GM19468 (cell line): ENCODE measurements around the gene BNIP1.
"Not testable (repeated sequence)": the region's sequence is repeated elsewhere in the genome, so short reads cannot be mapped to it uniquely, and the experiment has no call there.

Source experiments
- ATAC-seq: cut with Tn5 transposase; IDR thresholded peaks from one replicate; pipeline ENCODE4 v1.9.1; 2021; ENCODE audit warnings: mild to moderate bottlenecking, moderate library complexity, moderate number of reproducible peaks; ENCODE audit not compliant: unreplicated experiment; ENCODE audit errors: extremely low read depth

Gene BNIP1, protein sequence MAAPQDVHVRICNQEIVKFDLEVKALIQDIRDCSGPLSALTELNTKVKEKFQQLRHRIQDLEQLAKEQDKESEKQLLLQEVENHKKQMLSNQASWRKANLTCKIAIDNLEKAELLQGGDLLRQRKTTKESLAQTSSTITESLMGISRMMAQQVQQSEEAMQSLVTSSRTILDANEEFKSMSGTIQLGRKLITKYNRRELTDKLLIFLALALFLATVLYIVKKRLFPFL

DNA sequence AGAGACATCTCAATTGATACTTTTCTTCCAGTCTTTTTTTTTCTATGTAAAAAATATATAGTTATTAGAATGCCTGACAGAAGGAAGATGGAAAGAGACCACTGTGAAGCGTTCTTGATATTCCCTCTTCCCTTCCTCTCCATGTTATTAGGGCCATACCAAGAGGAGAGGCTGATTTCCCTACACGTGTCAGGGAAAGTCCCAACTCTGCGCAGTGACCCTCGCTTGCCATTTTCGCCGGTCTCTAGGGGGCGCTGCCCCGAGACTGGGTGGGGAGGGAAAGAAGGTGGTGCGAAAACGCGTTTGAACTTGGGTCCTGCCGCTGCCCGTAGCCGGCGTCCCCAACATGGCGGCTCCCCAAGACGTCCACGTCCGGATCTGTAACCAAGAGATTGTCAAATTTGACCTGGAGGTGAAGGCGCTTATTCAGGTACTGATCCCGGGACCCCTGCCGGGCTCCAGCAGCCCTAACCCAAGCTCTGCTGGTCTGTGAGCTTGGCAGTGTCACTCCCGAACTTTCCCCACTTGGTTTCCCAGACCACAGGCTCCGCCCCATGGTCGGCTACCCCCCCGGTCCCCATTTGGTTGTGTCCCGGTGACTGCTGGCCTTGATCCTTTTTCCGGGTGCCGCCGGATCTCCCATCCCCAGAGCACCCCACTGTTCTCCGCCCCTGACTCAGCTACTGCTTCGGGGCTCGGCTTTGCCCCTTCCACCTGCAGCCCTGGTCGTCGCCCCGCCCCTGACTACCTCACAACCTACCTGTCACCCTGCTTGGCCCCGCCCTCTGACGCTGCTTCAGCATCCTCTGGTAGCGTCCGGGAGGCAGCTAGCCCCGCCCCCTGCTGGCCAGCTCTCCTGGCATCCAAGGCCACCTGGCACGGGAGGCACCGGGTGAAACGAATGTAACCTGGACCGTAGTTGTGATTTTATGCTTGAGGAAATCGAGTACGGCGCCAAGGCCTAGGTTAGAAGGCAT lies at the start of gene BNIP1:
Gene BNIP1 (plus strand): TSS at position 332 of the 977 bp plus-strand sequence. CDS start 15 bp downstream, at position 347.
- peak; percentile 84 for ATAC-seq

DNA sequence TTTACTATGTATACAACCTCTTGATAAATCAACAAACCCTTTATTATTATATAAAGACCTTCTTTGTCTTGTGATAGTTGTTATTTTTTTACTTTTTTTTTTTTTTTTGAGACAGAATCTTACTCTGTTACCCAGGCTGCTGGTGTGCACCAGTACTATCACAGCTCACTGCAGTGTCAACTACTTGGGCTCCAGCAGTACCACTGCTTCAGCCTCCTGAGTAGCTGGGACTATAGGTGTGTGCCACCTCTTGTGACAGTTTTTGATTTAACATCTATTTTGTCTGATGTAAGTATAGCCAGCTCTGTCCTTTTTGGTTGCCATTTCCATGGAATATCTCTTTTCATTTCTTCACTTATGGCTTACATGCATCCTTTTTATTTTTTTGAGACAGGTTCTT lies 45.5 kb upstream of the BNIP1 start:
- no peak for ATAC-seq

DNA sequence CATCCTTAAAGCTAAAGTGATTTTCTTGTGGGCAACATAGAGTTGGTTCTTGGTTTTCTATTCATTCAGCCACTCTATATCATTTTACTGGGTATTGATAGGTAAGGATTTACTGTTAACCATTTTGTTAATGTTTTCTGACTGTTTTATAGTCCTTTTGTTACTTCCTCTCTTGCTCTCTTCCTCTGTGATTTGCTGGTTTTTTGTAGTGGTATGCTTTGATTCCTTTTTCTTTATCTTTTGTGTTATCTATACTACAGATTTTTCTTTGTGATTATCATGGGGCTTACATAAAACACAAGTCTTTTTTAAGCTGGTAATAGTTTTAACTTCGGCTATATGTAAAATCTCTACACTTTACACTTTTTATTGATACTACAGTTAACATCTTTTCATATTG lies 44.9 kb upstream of the BNIP1 start:
- no peak for ATAC-seq

DNA sequence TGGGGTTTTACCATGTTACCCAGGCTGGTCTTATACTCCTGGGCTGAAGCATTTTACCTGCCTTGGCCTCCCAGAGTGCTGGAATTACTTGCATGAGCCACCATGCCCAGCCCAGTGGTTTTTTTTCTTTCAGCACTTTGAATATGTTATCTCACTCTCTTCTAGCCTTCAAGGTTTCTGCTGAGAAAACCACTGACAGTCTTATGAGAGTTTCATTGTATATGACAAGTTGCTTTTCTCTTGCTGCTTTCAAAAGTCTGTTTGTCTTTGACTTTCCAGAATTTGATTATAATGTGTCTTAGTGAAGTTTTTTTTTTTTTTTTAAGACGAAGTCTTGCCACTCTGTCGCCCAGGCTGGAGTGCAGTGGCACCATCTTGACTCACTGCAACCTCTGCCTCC lies 43.1 kb upstream of the BNIP1 start:
- ATAC-seq: no peak

DNA sequence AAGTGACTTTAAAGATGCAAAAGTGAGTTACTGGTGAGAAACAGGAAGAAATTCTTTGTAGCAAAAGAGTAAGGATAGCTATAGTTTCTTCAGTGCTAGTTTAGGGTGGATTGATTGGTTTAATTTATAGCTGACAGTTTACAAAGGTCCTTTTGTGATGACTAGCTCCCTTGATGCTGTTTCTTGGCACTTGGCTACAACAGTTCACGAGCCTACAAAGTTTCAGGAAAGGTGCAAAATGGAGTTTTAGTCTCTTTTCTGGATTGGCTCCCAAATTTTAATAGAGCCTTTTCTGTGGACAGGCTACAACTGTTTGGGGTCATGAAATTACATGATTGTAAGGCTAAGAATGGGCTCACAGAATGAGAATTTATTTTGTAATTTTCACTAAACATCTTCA lies 40.9 kb upstream of the BNIP1 start:
- no peak for ATAC-seq

DNA sequence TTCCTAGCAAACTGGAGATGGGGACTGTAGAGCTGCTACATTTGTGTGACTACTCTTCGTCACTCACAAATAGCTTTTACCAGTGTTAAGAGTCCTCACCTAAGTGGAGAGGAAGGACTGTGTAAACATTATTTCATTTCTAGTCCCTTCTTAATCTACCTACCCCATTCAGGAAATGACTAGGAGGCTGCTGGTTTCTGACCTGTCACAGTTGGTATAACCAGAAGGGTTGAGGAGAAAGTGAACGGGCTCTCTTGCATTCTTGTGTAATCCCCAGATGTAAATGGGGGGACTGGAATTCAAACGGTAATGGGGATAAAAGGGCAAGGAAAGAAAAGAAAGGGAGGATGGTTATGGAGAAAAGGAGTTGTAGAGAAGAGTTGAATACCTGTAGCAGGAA lies 35.4 kb upstream of the BNIP1 start:
- ATAC-seq: no peak

DNA sequence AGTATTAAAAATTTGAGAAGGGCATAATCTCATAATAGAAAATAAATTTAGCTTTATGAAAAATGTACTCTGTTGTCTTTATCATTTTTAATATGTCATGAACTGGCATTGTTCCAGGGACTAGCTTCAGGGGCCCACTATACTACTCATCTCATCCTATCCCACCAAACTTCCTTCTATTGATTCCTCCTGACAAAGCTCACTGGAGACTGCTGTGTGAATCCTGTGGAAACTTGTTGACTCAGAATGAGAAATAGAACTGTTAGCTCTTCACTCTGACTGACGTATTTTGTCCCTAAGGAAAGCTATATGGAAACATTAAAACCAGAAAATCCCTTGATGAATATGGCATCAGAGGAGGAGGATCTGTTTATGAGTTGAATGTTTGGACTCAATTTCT lies 29.8 kb upstream of the BNIP1 start:
- ATAC-seq: no peak

DNA sequence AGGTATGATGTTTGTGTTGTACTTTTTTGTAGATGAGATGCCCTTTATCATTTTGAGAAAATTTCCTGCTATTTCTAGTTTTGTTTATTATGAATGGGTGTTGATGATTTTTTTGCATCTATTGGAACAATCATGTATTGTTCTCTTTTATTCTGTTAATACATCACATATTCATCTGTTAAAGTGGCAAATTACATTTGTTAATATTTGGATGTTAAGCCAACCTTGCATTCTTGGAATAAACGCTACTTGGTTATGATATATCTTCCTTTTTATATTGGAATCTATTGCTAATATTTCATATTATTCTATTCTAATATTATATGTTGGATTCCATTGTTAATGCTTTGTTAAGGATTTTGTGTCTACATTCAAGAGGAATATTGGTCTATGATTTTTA lies 24.6 kb upstream of the BNIP1 start:
- no peak for ATAC-seq

DNA sequence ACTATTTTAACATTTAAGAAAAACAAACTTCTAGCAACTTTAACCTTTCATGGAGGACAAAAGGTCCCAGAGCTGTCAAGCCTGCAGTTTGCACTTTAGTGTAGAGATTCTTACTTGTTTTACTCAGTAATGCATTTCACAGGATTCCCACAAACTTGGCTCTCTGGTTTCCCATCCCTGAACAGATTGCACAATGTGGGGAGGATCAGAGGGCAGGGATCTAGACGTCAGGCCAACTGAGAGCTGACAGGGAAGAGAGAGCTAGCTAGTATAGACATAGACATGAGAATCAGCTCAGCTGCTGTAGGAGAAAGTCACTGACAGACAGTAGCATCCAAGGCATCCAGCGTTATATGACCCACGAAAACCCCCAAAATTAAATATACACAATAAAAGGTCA lies 20.9 kb upstream of the BNIP1 start:
- no peak for ATAC-seq

DNA sequence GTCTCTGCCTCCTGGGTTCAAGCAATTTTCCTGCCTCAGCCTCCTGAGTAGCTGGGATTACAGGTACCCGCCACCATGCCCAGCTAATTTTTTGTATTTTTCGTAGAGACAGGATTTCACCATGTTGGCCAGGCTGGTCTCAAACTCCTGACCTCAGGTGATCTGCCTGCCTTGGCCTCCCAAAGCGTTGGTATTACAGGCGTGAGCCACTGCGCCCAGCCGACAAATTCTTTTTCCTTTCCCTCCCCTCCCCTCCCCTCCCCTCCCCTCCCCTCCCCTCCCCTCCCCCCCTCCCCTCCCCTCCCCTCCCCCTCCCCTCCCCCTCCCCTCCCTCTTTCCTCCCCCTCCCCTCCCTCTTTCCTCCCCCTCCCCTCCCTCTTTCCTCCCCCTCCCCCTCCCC lies 12.2 kb upstream of the BNIP1 start:
- ATAC-seq: not testable (repeated sequence)

DNA sequence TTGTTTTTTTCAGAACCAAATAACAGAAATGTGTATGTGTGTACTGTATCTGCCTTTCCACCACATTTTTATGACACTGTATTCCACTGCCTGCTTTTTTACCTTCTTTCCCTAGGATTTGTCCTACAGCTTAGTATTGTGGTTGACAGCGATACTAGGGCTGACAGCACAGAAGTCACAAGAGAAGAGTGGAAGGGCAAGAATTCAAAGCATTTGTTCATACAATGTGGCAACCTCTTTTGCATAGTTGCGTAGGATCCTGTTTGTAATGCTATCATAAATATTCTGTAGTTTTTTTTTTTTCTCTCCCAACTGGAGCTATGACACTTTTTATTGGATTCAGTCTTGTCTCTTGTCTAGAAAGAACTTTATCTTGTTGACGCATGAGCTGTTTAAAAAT lies 5.6 kb upstream of the BNIP1 start:
- no peak for ATAC-seq

DNA sequence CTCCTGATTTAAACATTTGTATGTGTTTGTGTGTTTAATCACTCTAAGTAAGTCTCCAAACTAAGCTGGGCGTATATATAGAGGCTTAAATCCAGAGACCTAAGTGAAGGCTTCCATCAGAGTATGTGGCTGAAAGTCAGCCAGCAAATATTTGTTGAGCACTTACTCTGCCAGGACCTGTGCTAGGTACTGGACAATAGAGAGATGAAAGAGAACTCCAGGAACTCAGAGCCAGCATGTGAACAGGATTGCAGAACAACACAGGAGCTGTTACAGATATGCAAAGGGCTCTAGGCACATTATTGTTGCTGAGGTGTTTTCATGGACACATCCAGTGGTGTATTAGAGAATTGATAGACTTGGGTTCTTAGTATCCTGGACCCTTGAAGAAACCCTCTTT lies 4.7 kb upstream of the BNIP1 start:
- ATAC-seq: no peak

DNA sequence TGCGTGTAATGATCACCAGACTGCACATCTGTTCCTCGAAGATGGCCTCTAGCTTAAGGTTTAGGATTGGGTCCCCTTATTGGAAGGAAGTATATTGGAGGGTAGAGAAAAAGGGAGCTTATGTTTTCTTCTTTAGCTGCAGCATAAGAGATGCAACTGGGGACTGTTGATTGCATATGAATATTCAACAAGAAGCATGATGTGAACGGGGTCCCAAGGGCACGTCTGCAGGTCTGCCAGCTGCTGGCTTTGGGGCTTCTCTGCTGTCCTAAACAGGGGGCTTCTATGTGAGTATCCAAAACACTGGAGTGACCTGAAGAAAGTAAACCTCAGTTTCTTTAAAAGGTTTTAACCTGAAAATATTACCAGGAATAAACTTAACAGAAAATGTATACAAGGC lies 3.6 kb upstream of the BNIP1 start:
- no peak for ATAC-seq

DNA sequence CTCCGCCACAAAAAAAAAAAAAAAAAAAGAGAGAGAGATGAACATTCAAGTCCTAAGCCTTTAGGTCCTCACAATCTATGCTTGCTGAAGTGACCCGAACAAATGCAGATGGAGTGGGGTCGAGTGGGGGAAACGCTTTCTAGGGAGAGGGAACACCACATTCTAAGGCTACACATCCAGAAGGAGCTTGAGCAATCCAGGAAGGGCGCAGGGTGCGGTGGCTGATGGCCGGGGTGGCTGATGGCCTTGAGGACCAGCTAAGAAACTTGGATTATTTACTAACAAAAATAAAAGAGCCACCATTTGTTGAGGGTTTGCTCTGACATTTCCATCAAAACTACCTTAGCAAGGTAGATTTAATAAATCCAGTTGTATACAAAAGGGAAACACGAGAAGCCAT lies 764 bp upstream of the BNIP1 start:
- ATAC-seq: no peak

DNA sequence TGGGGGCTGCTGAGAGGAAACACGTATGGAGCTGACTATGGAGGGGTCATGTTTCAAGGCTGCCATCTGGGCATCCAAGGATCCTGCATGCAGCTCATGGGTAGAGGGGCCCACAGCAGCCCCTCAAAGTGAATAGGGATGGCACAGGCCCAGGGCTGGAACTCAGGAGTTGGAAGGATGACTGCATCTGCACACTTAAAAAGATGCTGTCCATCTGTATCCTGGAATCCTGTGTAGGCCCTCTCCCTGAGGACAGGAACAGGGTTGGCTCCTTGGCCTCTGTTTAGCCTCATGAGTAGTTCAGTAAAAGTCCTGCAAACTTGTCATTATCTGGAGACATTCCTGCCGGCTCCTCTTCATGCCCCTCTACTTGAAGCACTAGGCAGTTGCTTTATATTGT lies 4.0 kb downstream of the BNIP1 start:
- no peak for ATAC-seq

DNA sequence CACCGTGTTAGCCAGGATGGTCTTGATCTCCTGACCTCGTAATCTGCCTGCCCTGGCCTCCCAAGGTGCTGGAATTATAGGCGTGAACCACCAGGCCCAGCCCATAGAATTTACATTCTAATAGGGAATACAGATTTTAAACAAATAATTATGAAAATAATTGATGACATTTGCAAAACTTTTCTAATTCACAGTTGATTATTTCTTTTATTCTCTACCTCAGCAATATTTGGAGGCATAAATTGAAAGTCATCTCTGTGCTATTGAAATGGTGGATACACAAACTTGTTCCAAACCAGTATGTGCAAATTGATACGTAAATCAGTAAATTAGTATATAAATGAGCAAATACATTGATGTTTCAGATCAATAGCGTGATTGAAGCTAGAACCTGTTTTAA lies 8.2 kb downstream of the BNIP1 start:
- ATAC-seq: no peak

DNA sequence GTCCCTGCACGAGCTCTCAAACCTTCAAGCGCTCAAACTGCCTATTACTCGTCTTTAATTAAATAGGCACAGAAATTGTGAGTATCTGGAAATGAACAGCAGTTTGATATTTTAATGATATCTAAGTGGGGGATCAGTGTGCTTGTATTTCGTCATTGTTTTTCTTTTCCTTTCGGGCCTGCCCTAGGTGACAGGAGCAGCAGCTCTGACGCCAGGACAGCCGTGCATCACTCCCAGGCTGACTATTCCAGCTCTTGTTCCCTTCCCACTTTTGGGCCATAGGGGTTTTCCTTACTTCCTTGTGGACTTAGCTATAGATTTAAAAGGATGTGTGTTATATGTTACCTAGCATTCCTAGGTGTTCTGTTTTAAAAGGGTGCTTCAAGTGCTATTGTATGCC lies 9.5 kb downstream of the BNIP1 start:
- no peak for ATAC-seq

DNA sequence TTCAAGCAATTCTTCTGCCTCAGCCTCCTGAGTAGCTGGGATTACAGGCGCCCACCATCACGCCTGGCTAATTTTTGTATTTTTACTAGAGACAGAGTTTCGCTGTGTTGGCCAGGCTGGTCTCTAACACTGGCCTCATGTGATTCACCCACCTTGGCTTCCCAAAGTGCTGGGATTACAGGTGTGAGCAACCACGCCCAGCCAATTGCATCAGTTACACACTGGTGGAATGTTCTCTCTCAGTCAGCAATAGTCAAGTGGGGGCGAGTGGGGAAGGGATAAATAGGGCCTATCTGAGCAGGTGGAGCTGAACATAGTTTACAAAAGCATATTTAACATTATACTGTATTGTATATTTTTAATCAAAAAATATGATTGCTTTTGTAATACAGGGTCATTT lies 10.3 kb downstream of the BNIP1 start:
- ATAC-seq: not testable (repeated sequence)

DNA sequence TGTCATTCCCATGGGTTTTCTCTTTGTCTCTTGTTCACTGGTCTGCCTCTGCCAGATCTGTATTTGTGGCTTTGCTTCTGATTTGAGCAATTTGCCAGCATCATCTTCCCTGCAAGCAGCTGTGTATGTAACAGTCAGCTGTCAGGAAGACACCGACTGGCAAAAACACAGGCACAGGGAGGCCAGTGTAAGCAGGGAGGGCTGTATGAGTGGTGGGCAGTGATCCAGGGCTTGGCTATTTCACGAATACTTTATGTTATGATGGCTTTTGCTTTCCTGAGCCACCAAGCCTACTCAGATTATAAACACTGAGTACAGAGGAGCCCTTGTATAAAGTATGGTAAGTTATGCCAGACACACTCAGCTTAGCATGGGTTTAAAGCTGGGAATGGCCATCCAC lies 11.6 kb downstream of the BNIP1 start:
- no peak for ATAC-seq

DNA sequence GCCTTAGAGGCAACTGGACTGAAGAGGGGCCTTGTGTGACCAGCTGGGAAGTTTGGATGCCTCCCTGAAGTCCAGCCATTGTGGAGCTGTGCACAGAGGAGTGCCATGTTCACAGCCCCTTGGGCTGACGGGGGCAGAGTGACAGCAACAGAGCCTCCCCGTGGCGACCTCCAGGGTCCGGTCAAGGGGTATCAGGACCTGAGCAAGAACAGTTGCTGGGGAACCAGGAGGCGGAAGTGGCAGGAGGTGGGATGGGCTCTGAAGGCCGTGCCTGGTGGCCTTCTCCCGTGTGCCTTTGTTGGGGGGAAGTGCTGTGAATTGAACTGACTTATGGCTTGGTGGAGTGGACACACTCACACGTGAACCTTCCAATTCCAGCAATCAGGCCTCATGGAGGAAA lies 14.0 kb downstream of the BNIP1 start:
- ATAC-seq: no peak

DNA sequence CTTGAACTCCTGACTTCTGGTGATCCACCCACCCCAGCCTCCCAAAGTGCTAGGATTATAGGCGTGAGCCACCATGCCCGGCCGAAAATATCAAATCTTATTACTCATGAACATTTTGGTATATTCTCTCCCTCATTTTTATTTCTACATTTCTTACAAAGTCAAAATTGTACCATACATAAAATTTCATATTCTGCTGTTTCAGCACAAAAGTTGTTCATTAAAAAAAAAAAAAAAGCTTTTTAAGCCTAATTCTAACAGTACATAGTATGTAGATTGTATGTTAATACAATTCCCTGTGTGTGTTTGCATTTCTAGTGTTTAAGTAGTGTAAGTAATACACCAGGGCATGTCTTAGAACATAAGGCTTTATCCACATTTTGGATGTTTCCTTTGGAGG lies 14.9 kb downstream of the BNIP1 start:
- no peak for ATAC-seq

DNA sequence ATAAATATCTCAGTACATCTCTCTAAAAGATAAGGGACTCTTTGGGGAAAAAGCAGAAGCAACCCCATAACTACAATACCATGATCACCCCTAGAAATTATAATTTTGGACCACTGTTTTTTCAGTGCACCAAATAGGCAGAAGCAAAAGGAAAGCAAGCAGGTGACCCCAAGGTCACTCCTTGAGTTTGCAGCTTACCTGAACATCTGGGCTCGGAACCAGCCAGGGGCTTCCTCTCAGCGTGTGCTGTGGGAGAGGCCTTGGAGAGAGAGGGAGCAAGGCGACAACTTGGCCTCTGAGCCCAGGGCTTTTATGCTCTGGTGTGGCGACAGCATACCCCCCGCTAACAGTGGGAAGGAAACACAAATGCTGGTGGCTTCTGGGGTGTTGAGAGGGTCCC lies 16.8 kb downstream of the BNIP1 start:
- no peak for ATAC-seq
